ES-I3 (cell line): Measurements from ENCODE around the gene USO1.
"Not testable (repeated sequence)": the region's sequence is repeated elsewhere in the genome, so short reads cannot be mapped to it uniquely, and the experiment has no call there.

Experiments
- H3K36me3 ChIP-seq: 2 replicates; pipeline ENCODE4 v1.6.1; 2013; ENCODE audit warnings: mild to moderate bottlenecking, low read length, control low read depth, moderate library complexity; ENCODE audit not compliant: insufficient read depth
- H3K4me1 ChIP-seq: 2 replicates; pipeline ENCODE4 v1.6.1; 2013; ENCODE audit warnings: mild to moderate bottlenecking, control low read depth, low read length; ENCODE audit not compliant: insufficient read depth
- H3K9ac ChIP-seq: 2 replicates; pipeline ENCODE4 v1.6.1; 2013; ENCODE audit warnings: low read depth, mild to moderate bottlenecking, low read length, moderate library complexity
- H3K9me3 ChIP-seq: 2 replicates; pipeline ENCODE4 v1.6.1; 2013; ENCODE audit warnings: mild to moderate bottlenecking, low read length, moderate library complexity; ENCODE audit not compliant: control insufficient read depth, insufficient read depth

USO1 gene

DNA sequence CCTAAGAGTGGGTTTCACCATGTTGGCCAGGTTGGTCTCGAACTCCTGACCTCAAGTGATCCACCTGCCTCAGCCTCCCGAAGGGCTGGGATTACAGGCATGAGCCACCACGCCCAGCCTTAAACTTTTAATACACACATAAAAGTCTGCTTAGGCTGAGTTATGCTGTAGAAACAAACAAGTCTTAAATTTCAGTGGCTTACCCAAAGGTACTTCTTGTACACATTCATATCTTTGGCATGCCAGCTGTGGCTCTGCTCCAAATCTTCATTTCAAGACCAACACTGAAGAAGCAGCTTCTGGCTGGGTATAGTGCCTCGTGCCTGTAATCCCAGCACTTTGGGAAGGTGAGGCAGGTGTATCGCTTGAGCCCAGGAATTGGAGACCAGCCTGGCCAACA, 97.6 kb downstream of the USO1 start:
- no peak overlapping the region for H3K9ac ChIP-seq

DNA sequence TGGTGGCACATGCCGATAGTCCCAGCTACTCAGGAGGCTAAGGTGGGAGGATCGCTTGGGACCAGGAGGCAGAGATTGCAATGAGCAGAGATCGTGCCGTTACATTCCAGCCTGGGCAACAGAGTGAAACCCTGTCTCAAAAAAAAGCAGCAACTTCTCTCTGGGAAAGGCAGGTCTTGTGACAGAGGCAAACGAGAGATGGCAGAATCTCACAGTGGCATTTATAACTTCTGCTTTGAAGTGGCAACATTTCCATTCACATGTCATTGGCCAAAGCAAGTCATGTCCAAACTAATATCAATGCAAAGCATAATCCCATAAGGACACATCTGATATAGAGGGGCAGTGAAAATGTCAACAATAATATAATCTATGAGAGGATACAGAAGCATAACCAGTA, 98.0 kb downstream of the USO1 start:
- no peak overlapping the region for H3K9ac ChIP-seq

More for the DNA sequence above, 97.6 kb downstream of the USO1 start:
- Histone ChIP-seq H3K4me1 (no peaks in the 10 kb centered on the region), H3K36me3 (no peaks in the 10 kb centered on the region), H3K9me3 (no peaks in the 10 kb centered on the region)

DNA sequence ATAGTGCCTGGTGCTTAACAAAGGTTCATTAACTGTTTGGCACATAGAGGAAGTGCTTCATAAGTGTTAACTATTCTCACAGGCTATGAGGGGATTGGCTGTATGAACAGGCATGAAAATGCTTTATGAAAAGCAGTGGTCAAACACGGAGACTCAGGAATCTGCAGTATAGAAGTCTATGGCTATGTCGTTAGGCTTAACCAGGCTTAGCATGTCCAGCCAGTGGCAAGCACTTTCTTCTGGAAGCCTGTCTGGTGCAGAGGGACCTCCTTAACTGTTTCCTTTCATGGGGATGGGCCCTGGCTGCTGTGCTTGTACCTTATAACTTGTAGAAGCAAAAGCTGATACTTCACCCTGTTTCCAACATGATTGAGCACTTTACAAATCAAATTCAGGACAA, 99.4 kb downstream of the USO1 start:
- H3K4me1 ChIP-seq: no peaks in the 10 kb centered on the region
- H3K9me3 ChIP-seq: no peaks in the 10 kb centered on the region
- no peak overlapping the region for H3K9ac ChIP-seq
- H3K36me3 ChIP-seq: no peaks in the 10 kb centered on the region

More for the DNA sequence above, 98.0 kb downstream of the USO1 start:
- Histone ChIP-seq H3K36me3 (no peaks in the 10 kb centered on the region), H3K4me1 (no peaks in the 10 kb centered on the region), H3K9me3 (no peaks in the 10 kb centered on the region)

DNA sequence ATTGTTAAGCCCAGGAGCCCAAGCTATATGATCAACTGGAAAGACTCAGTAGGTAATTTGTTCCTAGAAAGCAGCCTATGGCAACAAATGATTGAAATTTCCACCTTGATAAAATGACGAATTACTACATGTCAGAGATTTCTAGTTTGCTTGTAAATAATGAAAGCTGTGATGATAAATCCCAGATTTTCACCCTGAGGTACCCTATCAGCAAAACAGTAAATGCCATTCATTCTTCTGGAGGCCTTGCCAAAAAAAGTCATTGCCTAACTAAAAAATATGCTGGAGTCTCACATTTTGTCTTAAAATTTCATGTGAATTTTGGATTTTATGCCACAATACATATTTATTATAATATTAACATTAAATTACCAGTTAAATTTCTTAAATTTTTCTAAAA, 106.5 kb downstream of the USO1 start:
- H3K9me3 ChIP-seq: no peaks in the 10 kb centered on the region
- H3K4me1 ChIP-seq: peaks cover 6% of the 10 kb centered on the region; the same call in 1 of the 2 replicates
- H3K36me3 ChIP-seq: no peaks in the 10 kb centered on the region
- H3K9ac ChIP-seq: no peak overlapping the region

DNA sequence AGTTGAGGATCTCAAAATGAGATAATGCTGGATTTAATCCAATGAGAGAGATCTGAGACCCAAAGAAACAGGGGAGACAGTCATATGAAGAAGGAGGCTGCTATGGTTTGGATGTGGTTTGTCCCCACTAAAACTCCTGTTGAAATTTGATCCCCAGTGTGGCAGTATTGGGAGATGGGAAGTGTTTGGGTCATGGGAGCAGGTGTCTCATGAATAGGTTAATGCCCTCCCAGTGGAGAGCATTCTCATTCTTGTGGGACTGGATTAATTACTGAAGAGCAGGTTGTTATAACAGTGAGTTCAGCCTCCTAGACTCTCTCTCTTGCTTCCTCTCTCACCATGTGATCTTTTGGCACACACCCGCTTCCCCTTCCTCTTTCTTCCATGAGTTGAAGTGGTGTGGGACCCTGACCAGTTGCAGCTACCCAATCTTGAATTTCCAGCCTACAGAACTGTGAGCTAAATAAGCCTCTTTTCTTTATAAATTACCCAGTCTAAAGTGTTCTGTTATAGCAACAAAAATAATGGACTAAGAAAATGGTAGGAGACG, 107.6 kb downstream of the USO1 start:
- Histone ChIP-seq H3K9ac (no peak overlapping the region), H3K9me3 (no peaks in the 10 kb centered on the region), H3K4me1 (peaks cover 6% of the 10 kb centered on the region; the same call in 1 of the 2 replicates), H3K36me3 (no peaks in the 10 kb centered on the region)

DNA sequence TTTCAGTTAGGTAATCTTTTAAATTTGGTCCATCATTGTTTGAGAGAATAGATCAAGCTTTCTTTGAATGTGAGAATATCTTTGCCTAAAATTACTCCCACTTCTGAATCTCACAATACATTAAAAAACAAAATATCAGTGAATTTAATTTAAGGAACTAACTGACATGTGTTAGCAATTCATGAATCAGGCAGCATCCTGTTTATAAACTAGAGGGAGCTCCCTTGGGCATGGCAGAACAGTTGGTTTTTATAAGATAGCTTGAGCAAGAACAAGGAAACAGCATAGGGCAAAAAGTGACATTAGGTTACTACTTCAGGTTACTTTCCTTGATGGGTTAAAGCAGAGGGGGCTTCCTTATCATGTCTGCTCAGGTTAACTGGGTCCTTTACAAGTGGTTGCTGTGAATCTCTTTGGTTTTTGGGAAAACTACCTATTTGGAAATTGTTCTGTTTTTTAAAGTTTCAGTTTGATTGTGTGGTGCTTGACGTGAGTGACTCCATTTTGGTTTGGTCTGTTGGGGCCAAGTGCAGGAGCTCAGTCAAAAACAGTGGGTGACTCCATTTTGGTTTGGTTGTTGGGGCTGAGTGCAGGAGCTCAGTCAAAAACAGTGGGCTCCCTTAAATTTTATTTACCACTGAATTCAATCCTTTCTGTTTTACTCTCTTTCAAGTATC, 109.9 kb downstream of the USO1 start:
- H3K36me3 ChIP-seq: no peaks in the 10 kb centered on the region
- H3K9ac ChIP-seq: no peak overlapping the region
- H3K9me3 ChIP-seq: no peaks in the 10 kb centered on the region
- H3K4me1 ChIP-seq: peaks cover 9% of the 10 kb centered on the region; the same call in 1 of the 2 replicates

DNA sequence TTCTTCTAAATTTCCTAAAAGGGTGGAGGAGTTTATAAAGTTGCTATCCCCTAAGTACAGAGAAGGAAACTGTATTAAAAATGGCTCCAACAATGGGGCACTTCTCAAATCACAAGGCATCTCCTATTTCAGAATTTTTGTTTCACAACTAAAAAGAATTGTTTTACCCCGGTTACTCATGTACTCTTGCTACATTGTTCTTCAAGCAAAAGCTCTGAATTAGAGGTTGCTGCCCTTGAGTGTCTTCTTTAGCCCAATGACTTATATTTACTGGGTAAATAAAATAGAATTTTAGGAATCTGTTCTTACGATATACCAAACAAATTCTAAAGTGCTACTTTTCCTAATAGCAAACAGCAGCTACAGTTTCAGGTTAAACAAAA, 110.4 kb downstream of the USO1 start:
- no peaks in the 10 kb centered on the region for H3K36me3 ChIP-seq
- no peaks in the 10 kb centered on the region for H3K9me3 ChIP-seq
- peaks cover 9% of the 10 kb centered on the region; the same call in 1 of the 2 replicates for H3K4me1 ChIP-seq
- no peak overlapping the region for H3K9ac ChIP-seq

DNA sequence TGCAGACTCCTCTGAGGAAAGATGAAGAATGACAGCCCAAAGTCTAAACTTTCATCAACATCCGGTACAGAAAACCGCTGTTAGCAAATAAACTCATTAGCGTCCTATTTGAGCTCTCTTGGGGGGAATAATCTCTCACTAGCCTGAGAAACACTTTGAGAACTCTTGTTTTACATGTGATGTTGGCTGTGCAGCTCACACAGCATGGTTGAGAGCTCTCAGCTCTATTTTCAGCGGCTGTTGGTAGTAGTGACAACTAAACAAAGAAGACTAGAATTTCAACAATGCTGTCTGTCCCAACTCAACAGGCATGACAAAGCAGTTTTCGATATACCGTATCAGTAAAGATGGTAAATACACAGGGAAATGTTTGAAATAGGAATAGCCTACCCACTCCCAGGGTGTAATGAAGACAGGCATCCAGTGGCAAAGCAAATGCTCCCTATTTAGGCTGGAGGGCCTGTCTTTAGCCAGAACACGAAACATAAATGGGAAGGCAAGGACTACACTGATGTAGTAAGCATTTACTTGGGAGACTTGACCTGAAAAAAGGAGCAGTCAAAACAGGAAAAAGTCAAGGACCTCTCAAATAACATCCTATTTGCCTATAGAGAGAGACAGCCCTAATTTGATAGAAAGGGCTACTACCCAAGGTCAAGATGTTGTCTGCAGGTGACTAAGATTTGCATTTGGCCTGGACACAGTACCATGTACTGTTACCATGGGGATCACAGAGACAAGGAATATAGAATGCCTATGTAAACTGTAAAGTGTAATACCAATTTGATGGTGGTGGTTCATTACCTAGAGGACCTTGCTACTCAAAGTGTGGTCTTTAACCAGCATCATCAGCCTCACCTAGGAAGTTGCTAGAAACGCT, 117.5 kb downstream of the USO1 start:
- H3K36me3 ChIP-seq: no peaks in the 10 kb centered on the region
- no peaks in the 10 kb centered on the region for H3K9me3 ChIP-seq
- peaks cover 14% of the 10 kb centered on the region for H3K4me1 ChIP-seq
- H3K9ac ChIP-seq: no peak overlapping the region

DNA sequence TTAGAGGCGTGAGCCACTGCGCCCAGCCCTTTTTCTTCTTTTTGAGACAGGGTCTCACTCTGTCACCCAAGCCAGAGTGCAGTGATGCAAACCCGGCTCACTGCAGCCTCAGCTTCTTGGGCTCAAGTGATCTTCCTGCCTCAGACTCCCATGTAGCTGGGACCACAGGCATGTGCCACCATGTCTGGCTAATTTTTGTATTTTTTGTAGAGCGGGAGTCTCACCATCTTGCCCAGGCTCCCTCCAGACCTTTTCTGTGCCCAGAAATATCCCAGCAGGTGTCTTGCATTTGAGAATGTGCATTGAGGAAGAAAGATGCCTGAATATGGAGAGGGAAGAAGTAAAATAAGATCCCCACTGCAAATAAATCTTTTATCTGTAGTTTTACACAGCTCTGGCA, 119.2 kb downstream of the USO1 start:
- no peaks in the 10 kb centered on the region for H3K36me3 ChIP-seq
- no peaks in the 10 kb centered on the region for H3K9me3 ChIP-seq
- no peak overlapping the region for H3K9ac ChIP-seq
- H3K4me1 ChIP-seq: peaks cover 15% of the 10 kb centered on the region

DNA sequence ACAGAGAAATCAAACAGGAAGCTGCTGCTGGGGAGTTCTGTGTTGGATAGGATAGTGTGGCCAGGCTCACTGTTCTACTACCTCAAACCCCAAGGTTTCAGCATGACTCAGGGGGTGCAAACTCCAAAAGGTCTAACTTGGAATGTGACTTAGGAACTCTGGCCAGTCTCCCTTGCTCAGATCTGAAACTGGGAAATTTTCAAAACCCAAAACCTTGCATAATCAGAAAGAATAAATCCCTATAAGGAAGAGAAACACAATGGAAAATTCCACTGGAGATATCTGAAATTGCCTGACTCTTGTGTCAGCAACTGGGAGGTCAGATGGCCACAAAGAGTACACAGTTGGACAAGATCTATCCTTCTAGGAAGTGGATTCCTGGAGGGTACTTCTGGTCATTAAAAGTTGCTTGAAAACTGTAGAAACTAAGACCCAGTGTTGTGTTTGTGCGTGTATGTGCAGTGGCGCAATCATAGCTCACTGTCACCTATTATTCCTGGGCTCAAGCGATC, 119.8 kb downstream of the USO1 start:
- H3K9ac ChIP-seq: no peak overlapping the region

DNA sequence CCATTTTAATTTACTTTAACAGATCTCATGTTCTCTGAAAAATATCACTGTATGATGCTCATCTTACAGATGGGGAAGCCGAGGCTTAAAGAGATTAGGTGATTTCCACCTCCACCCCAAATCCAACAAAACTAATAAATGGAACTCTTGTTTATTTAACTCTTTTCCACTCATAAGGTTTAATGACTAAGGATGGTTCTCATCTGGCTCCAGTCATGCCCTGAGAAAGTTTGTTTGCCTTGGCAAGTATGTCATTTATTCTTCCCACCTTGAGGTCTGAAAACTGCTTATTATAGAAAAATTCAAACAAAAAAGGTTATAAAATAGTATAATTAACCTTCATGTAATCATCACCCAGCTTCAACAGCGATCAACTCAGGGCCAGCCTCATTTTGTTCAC, 121.6 kb downstream of the USO1 start:
- Histone ChIP-seq H3K4me1 (peaks cover 25% of the 10 kb centered on the region), H3K9ac (no peak overlapping the region), H3K36me3 (no peaks in the 10 kb centered on the region), H3K9me3 (no peaks in the 10 kb centered on the region)

More for the DNA sequence above, 119.8 kb downstream of the USO1 start:
- H3K4me1 ChIP-seq: peaks cover 20% of the 10 kb centered on the region
- no peaks in the 10 kb centered on the region for H3K36me3 ChIP-seq
- H3K9me3 ChIP-seq: no peaks in the 10 kb centered on the region

DNA sequence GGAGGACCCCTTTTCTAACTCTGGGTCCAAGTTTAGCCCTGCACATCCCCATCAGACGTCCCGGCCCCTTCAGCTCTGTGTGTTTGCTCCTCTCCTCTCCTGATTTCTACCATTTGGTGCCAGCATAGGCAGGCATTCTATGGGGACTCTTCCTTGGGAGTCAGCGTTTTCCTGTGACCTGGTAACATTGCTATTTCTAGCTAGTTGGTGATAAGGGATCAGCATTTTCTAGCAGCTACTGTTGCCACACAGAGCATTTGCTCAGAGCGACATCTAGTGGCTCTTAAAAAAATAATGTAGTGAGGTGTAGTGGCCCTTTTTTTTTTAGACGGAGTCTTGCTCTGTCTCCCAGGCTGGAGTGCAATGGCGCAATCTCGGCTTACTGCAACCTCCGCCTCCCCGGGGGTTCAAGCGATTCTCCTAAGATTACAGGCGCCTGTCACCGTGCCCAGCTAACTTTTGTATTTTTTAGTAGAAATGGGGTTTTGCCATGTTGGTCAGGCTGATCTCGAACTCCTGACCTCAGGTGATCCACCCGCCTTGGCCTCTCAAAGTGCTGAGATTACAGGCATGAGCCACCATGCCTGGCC, 123.9 kb downstream of the USO1 start:
- peaks cover 20% of the 10 kb centered on the region; the same call in 1 of the 2 replicates for H3K4me1 ChIP-seq
- not testable (repeated sequence) for H3K9ac ChIP-seq, H3K36me3 ChIP-seq, H3K9me3 ChIP-seq

DNA sequence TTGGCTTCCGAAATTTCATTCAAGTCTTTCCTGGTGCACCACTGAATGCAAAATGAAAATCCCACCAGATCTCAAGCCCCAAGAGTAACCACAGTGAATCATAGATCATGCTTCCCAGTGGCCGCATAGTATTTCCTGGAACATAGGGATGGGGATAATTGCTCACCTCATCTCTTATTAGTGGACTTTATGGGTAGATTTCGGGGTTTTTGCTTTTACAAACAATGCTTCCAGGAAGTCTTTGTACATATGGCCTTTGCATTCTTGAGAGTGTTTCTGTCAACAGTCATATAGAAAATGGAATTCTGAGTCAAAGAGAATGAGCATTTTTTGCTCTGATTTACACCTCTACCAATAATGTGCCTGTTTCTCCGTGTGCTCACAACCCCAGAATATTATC, 124.5 kb downstream of the USO1 start:
- Histone ChIP-seq H3K4me1 (peaks cover 20% of the 10 kb centered on the region; the same call in 1 of the 2 replicates), H3K9me3 (no peaks in the 10 kb centered on the region), H3K9ac (no peak overlapping the region), H3K36me3 (no peaks in the 10 kb centered on the region)

DNA sequence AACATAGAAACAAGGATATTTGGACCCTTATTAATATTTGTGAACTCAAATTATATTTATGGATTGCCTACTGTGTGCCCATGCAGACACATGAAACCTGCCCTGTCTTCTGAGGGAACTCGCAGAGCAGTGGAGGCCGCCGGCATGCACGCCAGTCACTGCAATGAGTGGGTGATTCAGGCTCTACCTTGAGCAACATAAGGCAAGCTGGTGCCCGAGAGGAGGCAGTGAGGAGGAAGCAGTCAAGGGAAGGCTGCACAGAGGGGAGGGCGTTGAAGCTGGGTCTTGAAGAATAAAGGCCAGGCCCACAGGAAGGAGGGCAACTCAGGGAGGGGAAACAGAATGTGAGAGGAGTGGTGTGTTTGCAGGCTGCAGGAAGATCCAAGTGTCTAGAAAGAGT, 125.1 kb downstream of the USO1 start:
- Histone ChIP-seq H3K9ac (no peak overlapping the region), H3K36me3 (no peaks in the 10 kb centered on the region)

More for the DNA sequence above, 125.1 kb downstream of the USO1 start:
- Histone ChIP-seq H3K4me1 (peaks cover 20% of the 10 kb centered on the region; the same call in 1 of the 2 replicates), H3K9me3 (no peaks in the 10 kb centered on the region)
